SU-DHL-6 (cell line): Measurements from ENCODE around the gene PLXDC1.

Source experiments
- H2AFZ ChIP-seq: fragments of 200-600 bp; sonication (generic); 2 replicates; pipeline ENCODE4 v1.6.1; 2014; ENCODE audit warnings: low read depth, mild to moderate bottlenecking, moderate library complexity, mixed read lengths, antibody characterized with exemption, low read length; ENCODE audit not compliant: severe bottlenecking
- H3F3A ChIP-seq: fragments of 200-600 bp; shearing (Covaris generic); 2 replicates; pipeline ENCODE4 v1.6.0; 2016; ENCODE audit warnings: antibody characterized with exemption, mild to moderate bottlenecking; ENCODE audit not compliant: insufficient read depth
- H3K27ac ChIP-seq: fragments of 200-600 bp; sonication (generic); 2 replicates; pipeline ENCODE4 v1.5.1; 2016; ENCODE audit warnings: low read depth, mild to moderate bottlenecking, low read length, moderate library complexity, mixed read lengths
- H3K27me3 ChIP-seq: fragments of 200-600 bp; sonication (generic), shearing (Covaris generic); 2 replicates; pipeline ENCODE4 v1.6.0; 2014; ENCODE audit warnings: mild to moderate bottlenecking, low read length
- H3K36me3 ChIP-seq: fragments of 200-600 bp; sonication (generic); 2 replicates; pipeline ENCODE4 v1.6.1; 2014; ENCODE audit warnings: mild to moderate bottlenecking, low read length, mixed read lengths
- H3K4me2 ChIP-seq: fragments of 300-600, 200-600 bp; shearing (Covaris generic), sonication (generic); 2 replicates; pipeline ENCODE4 v1.6.0; 2014; ENCODE audit warnings: low read length, low read depth, mild to moderate bottlenecking; ENCODE audit not compliant: poor library complexity, severe bottlenecking
- H3K4me3 ChIP-seq: fragments of 200-600 bp; sonication (generic); 2 replicates; pipeline ENCODE4 v1.5.1; 2014; ENCODE audit warnings: antibody characterized with exemption, low read length, mild to moderate bottlenecking, mixed read lengths; ENCODE audit not compliant: insufficient read depth, poor library complexity, severe bottlenecking
- H3K79me2 ChIP-seq: fragments of 200-600 bp; sonication (generic); 2 replicates; pipeline ENCODE4 v1.6.1; 2014; ENCODE audit warnings: mild to moderate bottlenecking, low read length, moderate library complexity; ENCODE audit not compliant: insufficient read depth
- H3K9ac ChIP-seq: fragments of 200-600 bp; sonication (generic); 2 replicates; pipeline ENCODE4 v1.7.0; 2014; ENCODE audit warnings: mild to moderate bottlenecking, low read length
- H3K9me2 ChIP-seq: fragments of 200-600 bp; sonication (generic); replicated peaks from 2 replicates; pipeline ENCODE4 v1.6.1; 2014; ENCODE audit warnings: low read length; ENCODE audit not compliant: insufficient read depth
- H3K9me3 ChIP-seq: fragments of 200-600 bp; sonication (generic); 2 replicates; pipeline ENCODE4 v1.6.1; 2014; ENCODE audit warnings: low read length, mixed read lengths; ENCODE audit not compliant: insufficient read depth
- H4K20me1 ChIP-seq: fragments of 200-600 bp; sonication (generic); 2 replicates; pipeline ENCODE4 v1.6.1; 2014; ENCODE audit warnings: low read depth, mild to moderate bottlenecking, antibody characterized with exemption, low read length, moderate library complexity, mixed read lengths
- EZH2phosphoT487 ChIP-seq: fragments of 200-600 bp; sonication (generic), shearing (Covaris generic); conservative IDR thresholded peaks from 2 replicates; pipeline ENCODE4 v1.6.1; 2018; ENCODE audit warnings: mild to moderate bottlenecking, antibody characterized with exemption, low read length, moderate library complexity, mixed read lengths
- TF ChIP-seq, protein P1 (sequence below): fragments of 200-600 bp; sonication (generic); IDR thresholded peaks from one replicate; pipeline ENCODE4 v1.5.1; 2017; ENCODE audit warnings: antibody characterized with exemption, mild to moderate bottlenecking, low read length, moderate library complexity; ENCODE audit not compliant: insufficient read depth, poor library complexity, severe bottlenecking

Gene PLXDC1

DNA sequence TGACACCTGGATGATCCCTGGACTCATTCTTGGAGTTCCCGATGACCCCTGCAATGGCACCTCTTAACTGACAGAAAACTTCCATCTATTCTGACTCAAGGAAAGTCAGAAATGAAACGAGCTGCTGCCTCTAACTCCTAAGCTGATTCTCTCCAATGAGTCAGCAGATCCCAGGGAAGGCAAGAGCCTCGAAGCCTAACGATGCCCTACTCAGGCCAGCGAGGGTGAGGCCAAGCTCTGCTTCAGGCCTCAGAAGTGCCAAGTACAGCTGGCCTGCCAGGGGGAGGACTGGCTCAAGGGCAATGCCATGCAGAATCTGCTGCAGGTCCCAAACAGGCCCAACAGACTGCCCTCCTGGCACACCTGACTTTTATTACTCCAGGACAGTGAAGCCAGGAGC, 36.3 kb downstream of the PLXDC1 start:
- H4K20me1 ChIP-seq: no peaks in the 10 kb centered on the region
- H3K9ac ChIP-seq: no peak overlapping the region
- TF ChIP-seq, protein P1, sequence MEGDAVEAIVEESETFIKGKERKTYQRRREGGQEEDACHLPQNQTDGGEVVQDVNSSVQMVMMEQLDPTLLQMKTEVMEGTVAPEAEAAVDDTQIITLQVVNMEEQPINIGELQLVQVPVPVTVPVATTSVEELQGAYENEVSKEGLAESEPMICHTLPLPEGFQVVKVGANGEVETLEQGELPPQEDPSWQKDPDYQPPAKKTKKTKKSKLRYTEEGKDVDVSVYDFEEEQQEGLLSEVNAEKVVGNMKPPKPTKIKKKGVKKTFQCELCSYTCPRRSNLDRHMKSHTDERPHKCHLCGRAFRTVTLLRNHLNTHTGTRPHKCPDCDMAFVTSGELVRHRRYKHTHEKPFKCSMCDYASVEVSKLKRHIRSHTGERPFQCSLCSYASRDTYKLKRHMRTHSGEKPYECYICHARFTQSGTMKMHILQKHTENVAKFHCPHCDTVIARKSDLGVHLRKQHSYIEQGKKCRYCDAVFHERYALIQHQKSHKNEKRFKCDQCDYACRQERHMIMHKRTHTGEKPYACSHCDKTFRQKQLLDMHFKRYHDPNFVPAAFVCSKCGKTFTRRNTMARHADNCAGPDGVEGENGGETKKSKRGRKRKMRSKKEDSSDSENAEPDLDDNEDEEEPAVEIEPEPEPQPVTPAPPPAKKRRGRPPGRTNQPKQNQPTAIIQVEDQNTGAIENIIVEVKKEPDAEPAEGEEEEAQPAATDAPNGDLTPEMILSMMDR: no peak
- no peak for TF ChIP-seq EZH2phosphoT487
- no peaks in the 10 kb centered on the region for H3K9me3 ChIP-seq
- H3K79me2 ChIP-seq: no peaks in the 10 kb centered on the region
- H3K27me3 ChIP-seq: no peaks in the 10 kb centered on the region
- no peaks in the 10 kb centered on the region for H3F3A ChIP-seq
- no peak overlapping the region for H3K4me2 ChIP-seq
- H3K36me3 ChIP-seq: no peaks in the 10 kb centered on the region
- no peaks in the 10 kb centered on the region for H3K9me2 ChIP-seq
- H2AFZ ChIP-seq: no peak overlapping the region
- no peak overlapping the region for H3K4me3 ChIP-seq
- no peak overlapping the region for H3K27ac ChIP-seq

DNA sequence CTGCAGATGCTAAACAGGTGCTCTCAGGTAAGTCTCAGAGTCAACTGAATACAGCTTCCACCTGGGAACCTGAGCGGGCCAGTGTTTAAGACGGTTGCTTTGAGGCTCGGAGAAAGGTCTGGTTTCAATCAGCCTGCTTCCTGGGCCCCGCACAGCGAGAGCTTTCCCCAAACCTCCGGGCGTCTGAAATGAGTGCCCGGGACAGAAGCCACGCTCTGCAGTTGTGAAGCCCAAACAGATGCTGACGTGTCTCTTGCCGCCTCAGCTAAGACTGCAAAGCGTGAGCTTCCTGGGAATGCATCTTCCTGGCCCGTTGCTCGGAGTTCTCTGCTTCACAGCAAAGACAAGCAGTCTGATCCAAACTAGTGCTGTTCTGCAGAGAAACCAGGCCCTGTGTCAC, 36.7 kb downstream of the PLXDC1 start:
- TF ChIP-seq, protein P1: no peak
- TF ChIP-seq EZH2phosphoT487: no peak

DNA sequence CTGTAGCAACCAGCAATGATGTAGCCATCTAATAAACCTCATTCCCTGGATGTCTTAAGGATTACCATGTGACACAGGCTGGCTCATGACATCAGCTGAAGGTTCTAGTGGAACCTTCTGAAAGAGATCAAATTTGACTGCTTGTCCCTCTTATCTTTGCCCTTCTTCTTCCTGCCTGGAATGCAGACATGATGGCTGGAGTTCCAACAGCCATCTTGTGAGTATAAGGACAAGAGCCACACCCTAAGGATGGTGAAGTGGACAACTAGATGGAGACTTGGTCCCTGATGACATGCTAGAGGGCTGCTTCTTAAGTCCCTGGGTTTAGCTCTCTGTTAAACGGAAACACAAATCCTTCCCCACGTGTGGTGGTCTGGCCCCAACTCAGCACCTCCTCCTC, 37.6 kb downstream of the PLXDC1 start:
- no peaks in the 10 kb centered on the region for H3K27me3 ChIP-seq
- no peaks in the 10 kb centered on the region for H3F3A ChIP-seq
- H3K4me3 ChIP-seq: no peak overlapping the region
- no peak overlapping the region for H2AFZ ChIP-seq
- H3K9ac ChIP-seq: no peak overlapping the region
- no peaks in the 10 kb centered on the region for H3K9me2 ChIP-seq
- no peak overlapping the region for H3K4me2 ChIP-seq
- no peaks in the 10 kb centered on the region for H4K20me1 ChIP-seq
- TF ChIP-seq, protein P1: no peak
- no peak for TF ChIP-seq EZH2phosphoT487
- H3K27ac ChIP-seq: no peak overlapping the region
- no peaks in the 10 kb centered on the region for H3K36me3 ChIP-seq
- no peaks in the 10 kb centered on the region for H3K79me2 ChIP-seq
- H3K9me3 ChIP-seq: no peaks in the 10 kb centered on the region

More for the DNA sequence above, 36.7 kb downstream of the PLXDC1 start:
- no peaks in the 10 kb centered on the region for H3F3A ChIP-seq
- no peaks in the 10 kb centered on the region for H3K27me3 ChIP-seq
- no peak overlapping the region for H3K4me2 ChIP-seq
- H3K9me3 ChIP-seq: no peaks in the 10 kb centered on the region
- H3K27ac ChIP-seq: no peak overlapping the region
- no peaks in the 10 kb centered on the region for H4K20me1 ChIP-seq
- no peak overlapping the region for H2AFZ ChIP-seq
- no peak overlapping the region for H3K9ac ChIP-seq
- no peaks in the 10 kb centered on the region for H3K9me2 ChIP-seq
- no peaks in the 10 kb centered on the region for H3K79me2 ChIP-seq
- no peaks in the 10 kb centered on the region for H3K36me3 ChIP-seq
- no peak overlapping the region for H3K4me3 ChIP-seq
